Vagina (tissue), 2 donors: ENCODE data around the gene MBD6. TPM values are rescaled to one million over a fixed set of nuclear protein-coding genes. Genes with fewer than 3 reads are reported as not detected.

Source experiments
- DNase-seq, 2 donors: peaks; one replicate each; pipeline ENCODE4 v3.0.0-alpha.2; 2017; ENCODE audit errors: extremely low spot score in 2 of 2
- H3K27ac ChIP-seq: fragments of 200-600 bp; sonication (generic); one replicate; pipeline ENCODE4 v1.5.1; 2019
- H3K27me3 ChIP-seq: fragments of 200-600 bp; sonication (generic); one replicate; pipeline ENCODE4 v1.5.1; 2019
- H3K36me3 ChIP-seq, 2 donors: fragments of 200-600 bp; sonication (generic); one replicate each; pipeline ENCODE4 v1.5.1; 2017 to 2019
- H3K4me1 ChIP-seq: fragments of 200-600 bp; sonication (generic); one replicate; pipeline ENCODE4 v1.5.1; 2019
- H3K4me3 ChIP-seq, 2 donors: fragments of 200-600 bp; sonication (generic); 1 replicate in 1 of 2; 2 replicates in 1 of 2; pipeline ENCODE4 v1.5.1; 2016 to 2019
- H3K9me3 ChIP-seq: fragments of 200-600 bp; sonication (generic); one replicate; pipeline ENCODE4 v1.5.1; 2019
- POLR2A ChIP-seq, 2 donors: fragments of 450-650 bp; IDR thresholded peaks; one replicate each; pipeline ENCODE4 v1.6.1; 2017; ENCODE audit warnings: antibody characterized with exemption in 2 of 2, mild to moderate bottlenecking in 2 of 2, moderate library complexity in 2 of 2
- POLR2AphosphoS5 ChIP-seq, 2 donors: sonication (generic); formaldehyde crosslinking; IDR thresholded peaks; one replicate each; pipeline ENCODE4 v1.9.0; 2017; ENCODE audit warnings: antibody characterized with exemption in 2 of 2, mild to moderate bottlenecking in 2 of 2, low read depth in 1 of 2; ENCODE audit not compliant: insufficient read depth in 1 of 2
- intact Hi-C: fragments of 100-400 bp; cut with DNase I; formaldehyde crosslinking; loops from one replicate; pipeline ENCODE4 v1.15.1; 2023
- microRNA counts, 2 donors: library from miRNA; unstranded; fragments of <30 nt; microRNA quantifications; one replicate each; lab custom pipeline; 2016 to 2017
- microRNA-seq: library from miRNA; unstranded; fragments of <30 nt; microRNA quantifications from one replicate; pipeline ENCODE4, GENCODE V29; 2017; ENCODE audit warnings: borderline number of aligned reads, borderline replicate concordance
- small RNA-seq: library from RNA; depleted of rRNA; stranded (forward); fragments of <200 nt; gene quantifications from one replicate; pipeline ENCODE3, GENCODE V24; 2016
- total RNA-seq: library from RNA; depleted of rRNA; stranded (reverse); fragments of >200 nt; gene quantifications from one replicate; pipeline ENCODE4 v1.2.3, GENCODE V29; 2016
- TF ChIP-seq, protein P1 (sequence below), 3 experiments: fragments of 450-650 bp in 2 of 3; fragments of 200-600 bp in 1 of 3; sonication (generic) in 1 of 3; IDR thresholded peaks; one replicate each; pipeline ENCODE4 v1.5.1; 2017 to 2019; ENCODE audit warnings: antibody characterized with exemption in 3 of 3, mild to moderate bottlenecking in 2 of 3, moderate library complexity in 2 of 3

The MBD6 gene
- total RNA-seq, 1 donor from 2014 or later = 26.8 TPM

- TF ChIP-seq POLR2AphosphoS5 (IDR thresholded peaks at IDR 0.05; ENCODE audit: insufficient read depth in 1 of 2, low read depth in 1 of 2) (no peak), POLR2A (IDR thresholded peaks at IDR 0.05) (no peak)
- TF ChIP-seq, protein P1, sequence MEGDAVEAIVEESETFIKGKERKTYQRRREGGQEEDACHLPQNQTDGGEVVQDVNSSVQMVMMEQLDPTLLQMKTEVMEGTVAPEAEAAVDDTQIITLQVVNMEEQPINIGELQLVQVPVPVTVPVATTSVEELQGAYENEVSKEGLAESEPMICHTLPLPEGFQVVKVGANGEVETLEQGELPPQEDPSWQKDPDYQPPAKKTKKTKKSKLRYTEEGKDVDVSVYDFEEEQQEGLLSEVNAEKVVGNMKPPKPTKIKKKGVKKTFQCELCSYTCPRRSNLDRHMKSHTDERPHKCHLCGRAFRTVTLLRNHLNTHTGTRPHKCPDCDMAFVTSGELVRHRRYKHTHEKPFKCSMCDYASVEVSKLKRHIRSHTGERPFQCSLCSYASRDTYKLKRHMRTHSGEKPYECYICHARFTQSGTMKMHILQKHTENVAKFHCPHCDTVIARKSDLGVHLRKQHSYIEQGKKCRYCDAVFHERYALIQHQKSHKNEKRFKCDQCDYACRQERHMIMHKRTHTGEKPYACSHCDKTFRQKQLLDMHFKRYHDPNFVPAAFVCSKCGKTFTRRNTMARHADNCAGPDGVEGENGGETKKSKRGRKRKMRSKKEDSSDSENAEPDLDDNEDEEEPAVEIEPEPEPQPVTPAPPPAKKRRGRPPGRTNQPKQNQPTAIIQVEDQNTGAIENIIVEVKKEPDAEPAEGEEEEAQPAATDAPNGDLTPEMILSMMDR (IDR thresholded peaks at IDR 0.05) = no peak
- H3K27me3 ChIP-seq = no peaks in the 10 kb centered on the region
- H3K9me3 ChIP-seq = no peaks in the 10 kb centered on the region
- no peaks in the 10 kb centered on the region for H3K36me3 ChIP-seq
- no peaks in the 10 kb centered on the region for H3K4me1 ChIP-seq
- DNase-seq = no peak
- intact Hi-C loops = no loop called here
- no peak overlapping the region for H3K27ac ChIP-seq
- no peak overlapping the region for H3K4me3 ChIP-seq
Measured at GRCh38 chr12:57575771-57576612, 53.4 kb downstream of the MBD6 start.

DNA sequence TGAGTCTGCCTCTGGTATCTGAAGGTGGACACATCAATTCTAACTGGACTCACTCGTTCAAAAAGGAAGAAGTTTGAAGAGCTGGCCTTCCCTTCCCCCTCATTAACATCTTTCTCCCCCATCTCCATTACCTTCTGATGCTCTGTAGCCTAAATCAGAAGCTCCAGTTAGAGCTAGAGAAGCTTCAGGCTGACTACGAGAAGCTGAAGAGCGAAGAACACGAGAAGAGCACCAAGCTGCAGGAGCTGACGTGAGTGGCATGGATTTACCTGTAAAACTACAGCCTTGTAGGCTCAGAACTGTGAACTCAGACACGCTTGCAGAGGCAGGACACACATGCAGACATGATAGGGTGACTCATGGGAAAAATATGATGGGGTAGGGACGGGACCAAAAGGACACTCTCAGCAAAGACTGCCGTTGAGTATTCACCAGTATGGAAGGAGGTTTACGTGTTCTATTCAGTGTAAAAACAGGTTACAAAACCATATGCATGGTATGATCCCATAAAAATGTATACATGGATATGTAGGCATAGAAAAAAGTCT lies 54.1 kb downstream of the MBD6 start:
- Histone ChIP-seq H3K4me1 (no peaks in the 10 kb centered on the region), H3K27me3 (no peaks in the 10 kb centered on the region), H3K4me3 (no peak overlapping the region), H3K9me3 (no peaks in the 10 kb centered on the region), H3K27ac (no peak overlapping the region), H3K36me3 (no peaks in the 10 kb centered on the region)
- intact Hi-C loops = no loop called here
- no peak for DNase-seq
- TF ChIP-seq POLR2AphosphoS5 (IDR thresholded peaks at IDR 0.05; ENCODE audit: insufficient read depth in 1 of 2, low read depth in 1 of 2) (no peak), POLR2A (IDR thresholded peaks at IDR 0.05) (no peak)
- TF ChIP-seq, protein P1 (IDR thresholded peaks at IDR 0.05) = no peak

GRCh38 chr12:57577981-57578758 lies 55.5 kb downstream of the MBD6 start:
- intact Hi-C loops = no loop called here
- no peak for TF ChIP-seq POLR2A (IDR thresholded peaks at IDR 0.05)
- TF ChIP-seq, protein P1 (IDR thresholded peaks at IDR 0.05) = no peak
- no peak for TF ChIP-seq POLR2AphosphoS5 (IDR thresholded peaks at IDR 0.05; ENCODE audit: insufficient read depth in 1 of 2, low read depth in 1 of 2)
- Histone ChIP-seq H3K9me3 (no peaks in the 10 kb centered on the region), H3K36me3 (no peaks in the 10 kb centered on the region), H3K4me1 (no peaks in the 10 kb centered on the region), H3K4me3 (no peak overlapping the region), H3K27me3 (no peaks in the 10 kb centered on the region), H3K27ac (no peak overlapping the region)
- DNase-seq = no peak

DNA sequence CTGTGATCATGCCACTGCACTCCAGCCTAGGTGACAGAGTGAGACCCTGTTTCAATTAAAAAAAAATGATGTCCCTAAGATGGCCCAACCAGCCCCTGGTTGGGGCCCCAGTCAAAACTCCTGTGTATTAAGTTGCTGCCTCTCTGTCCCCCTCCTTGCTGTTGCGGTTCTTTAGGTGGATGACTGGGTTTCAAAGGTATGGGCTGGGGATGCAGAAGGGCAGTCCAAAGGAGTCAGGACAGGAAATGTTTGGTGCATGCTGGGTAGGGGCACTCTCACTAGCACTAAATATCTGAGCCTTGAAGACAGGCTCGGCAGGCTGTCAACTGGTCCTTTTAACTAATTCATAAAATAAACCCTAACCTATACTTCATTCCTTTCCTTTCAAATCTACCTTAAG lies 56.4 kb downstream of the MBD6 start:
- intact Hi-C loops = no loop called here
- no peak overlapping the region for H3K27ac ChIP-seq
- no peak overlapping the region for H3K4me3 ChIP-seq
- no peaks in the 10 kb centered on the region for H3K27me3 ChIP-seq
- TF ChIP-seq POLR2A (IDR thresholded peaks at IDR 0.05) (no peak), POLR2AphosphoS5 (IDR thresholded peaks at IDR 0.05; ENCODE audit: insufficient read depth in 1 of 2, low read depth in 1 of 2) (no peak)
- TF ChIP-seq, protein P1 (IDR thresholded peaks at IDR 0.05) = no peak
- H3K9me3 ChIP-seq = no peaks in the 10 kb centered on the region
- no peak for DNase-seq
- no peaks in the 10 kb centered on the region for H3K36me3 ChIP-seq
- no peaks in the 10 kb centered on the region for H3K4me1 ChIP-seq

MicroRNAs within 50 kb of the gene (microRNA counts, 767-probe panel; counts per million panel counts)
- microRNA hsa-miR-616-3p (lab: Ali Mortazavi, UCI) = 238 to 261 counts per million in 2 donors

Small RNA genes lying within 50 kb of the gene (microRNA-seq; reads per million reads assigned to microRNA genes)
- gene MIR616 = not detected
- not detected for gene MIR6758

Small RNA genes lying within 50 kb of the gene (small RNA-seq; reads per million reads assigned to genes)
- gene MIR616 = not detected

Other genes starting within 250 kb of the MBD6 start
- 44.2 TPM for gene R3HDM2, start 91.8 kb upstream of the MBD6 start, total RNA-seq
- gene INHBC, start 88.0 kb upstream of the MBD6 start, total RNA-seq = not detected
- not detected for gene INHBE, start 67.5 kb upstream of the MBD6 start, total RNA-seq
- 0.25 TPM for gene GLI1, start 63.0 kb upstream of the MBD6 start, total RNA-seq
- gene ARHGAP9, start 43.0 kb upstream of the MBD6 start, total RNA-seq = 28.7 TPM
- gene MARS1, start 34.8 kb upstream of the MBD6 start, total RNA-seq = 71.2 TPM
- 25.0 TPM for gene DDIT3, start 2.3 kb upstream of the MBD6 start, total RNA-seq
- 131 TPM for gene DCTN2, start 24.4 kb downstream of the MBD6 start, total RNA-seq
- 4.4 TPM for gene KIF5A, start 27.2 kb downstream of the MBD6 start, total RNA-seq
- 16.7 TPM for gene PIP4K2C, start 68.4 kb downstream of the MBD6 start, total RNA-seq
- 22.1 TPM for gene DTX3, start 82.0 kb downstream of the MBD6 start, total RNA-seq
- 28.7 TPM for gene ARHGEF25, start 88.6 kb downstream of the MBD6 start, total RNA-seq
- gene B4GALNT1, start 110.4 kb downstream of the MBD6 start, total RNA-seq = 7.6 TPM
- gene OS9, start 171.3 kb downstream of the MBD6 start, total RNA-seq = 105 TPM
- gene AGAP2, start 215.9 kb downstream of the MBD6 start, total RNA-seq = 1.5 TPM
- 67.0 TPM for gene TSPAN31, start 222.2 kb downstream of the MBD6 start, total RNA-seq
- gene CDK4, start 229.5 kb downstream of the MBD6 start, total RNA-seq = 102 TPM
- gene MARCHF9, start 232.3 kb downstream of the MBD6 start, total RNA-seq = 8.3 TPM
- gene CYP27B1, start 244.3 kb downstream of the MBD6 start, total RNA-seq = 1.7 TPM
- gene METTL1, start 249.3 kb downstream of the MBD6 start, total RNA-seq = 10.8 TPM
- 9.3 TPM for gene EEF1AKMT3, start 249.8 kb downstream of the MBD6 start, total RNA-seq